ENCODE results near the gene NPB. TPM values are rescaled to one million over a fixed set of nuclear protein-coding genes. Genes with fewer than 3 reads are reported as not detected.

Gene NPB
- total and polyA plus RNA-seq, 2 of the 8 experiments (the other 6 are each of a cell fraction or from before 2014, with no cell fraction given): 1.5 to 2.5 TPM

- Histone ChIP-seq H3K79me1 (ENCODE audit: low read depth, low read length) (peaks cover 3% of the 10 kb centered on the region; the same call in 1 of the 2 replicates), H3K9ac (replicated peaks in 1 of 4; ENCODE audit: extremely low read depth in 1 of 4, low read depth in 3 of 4, low read length in 3 of 4) (no peak overlapping the region), H3K18ac (ENCODE audit: extremely low read depth, low read length) (no peak overlapping the region), H4K5ac (ENCODE audit: insufficient read length, low read depth, low read length) (no peak overlapping the region), H3K36me3 (ENCODE audit: control insufficient read depth in 2 of 4, insufficient read depth in 4 of 4, low read length in 3 of 4) (peaks cover 3 to 22% (median 14%) of the 10 kb centered on the region in 4 experiments; a peak in 7 of 8 replicates), H3K56ac (replicated peaks; ENCODE audit: insufficient read length, low read depth, low read length) (no peak overlapping the region), H3K9me3 (ENCODE audit: insufficient read depth in 2 of 2, low read depth in 1 of 2, low read length in 1 of 2) (no peaks in the 10 kb centered on the region), H3K23me2 (ENCODE audit: low read depth, low read length) (peaks cover 6% of the 10 kb centered on the region; the same call in 1 of the 2 replicates), H2BK120ac (replicated peaks; ENCODE audit: low read depth, low read length) (no peak overlapping the region), H2BK5ac (ENCODE audit: low read depth, low read length) (no peak overlapping the region), H3K4me1 (replicated peaks in 1 of 4; ENCODE audit: control insufficient read depth in 3 of 4, insufficient read depth in 4 of 4, low read length in 3 of 4) (peaks cover 0 to 8% (median 2%) of the 10 kb centered on the region in 4 experiments; a peak in 3 of 7 replicates), H4K20me1 (replicated peaks in 1 of 2; ENCODE audit: control insufficient read depth in 1 of 2, insufficient read depth in 2 of 2, low read length in 2 of 2) (peaks cover 2 to 11% of the 10 kb centered on the region in 2 experiments), H2AFZ (ENCODE audit: low read length) (no peak overlapping the region), H3K27me3 (replicated peaks in 1 of 4; ENCODE audit: control insufficient read depth in 3 of 4, extremely low read depth in 1 of 4, insufficient read depth in 3 of 4, low read length in 3 of 4) (peaks cover 0 to 22% (median 14%) of the 10 kb centered on the region in 4 experiments; a peak in 5 of 7 replicates), H3K4ac (replicated peaks; ENCODE audit: insufficient read length, low read depth, low read length) (no peak overlapping the region), H2BK15ac (ENCODE audit: low read length) (no peak overlapping the region), H3K79me2 (ENCODE audit: control insufficient read depth in 1 of 2, insufficient read depth in 2 of 2, low read length in 2 of 2) (no peaks in the 10 kb centered on the region), H3K23ac (ENCODE audit: insufficient read length) (no peak overlapping the region), H2BK12ac (ENCODE audit: low read depth, low read length) (no peak overlapping the region), H3K14ac (ENCODE audit: insufficient read length) (no peak overlapping the region), H3K4me2 (ENCODE audit: insufficient read depth in 1 of 2, low read depth in 2 of 2, low read length in 2 of 2) (no peak overlapping the region), H4K91ac (replicated peaks; ENCODE audit: insufficient read length, low read length) (no peak overlapping the region), H4K8ac (ENCODE audit: extremely low read depth, insufficient read depth, low read length) (no peak overlapping the region), H2BK20ac (ENCODE audit: low read length) (no peak overlapping the region), H3K4me3 (ENCODE audit: extremely low read depth in 1 of 4, insufficient read depth in 2 of 4, low read depth in 3 of 4, low read length in 4 of 4) (no peak overlapping the region), H3K27ac (ENCODE audit: low read depth, low read length) (no peak overlapping the region), H2AK5ac (ENCODE audit: low read depth, low read length) (no peak overlapping the region)
- ChIA-PET POLR2A (ENCODE audit: partially characterized antibody) (interaction anchor here (1.0 to 2.1 kb wide), 2 partner anchors 11 to 24 kb away, joined by 3 to 13 read pairs; partner anchors contain the start of gene PCYT2), CTCF (ENCODE audit: partially characterized antibody) (interaction anchor here (0.8 kb wide), 1 partner anchor 29 kb away, joined by 3 read pairs; no protein-coding TSS in a partner anchor)
- 95% methylated on average over 22 of the region's 22 CpGs; no CpG with 5 or more reads in 1 of the 2 experiments for WGBS, 2 experiments (ENCODE audit: extremely low coverage in 1 of 2, insufficient coverage in 1 of 2, insufficient read length in 1 of 2, insufficient replicate concordance in 2 of 2, low coverage in 1 of 2, low lambda C conversion rate in 2 of 2, missing lambda C conversion rate in 1 of 2)
- DNase-seq (ENCODE audit: low read depth in 1 of 2, low spot score in 2 of 2): no peak
- FAIRE-seq: no peak
- TF ChIP-seq ATF2 (IDR thresholded peaks at IDR 0.05; ENCODE audit: low read length) (no peak), RBBP5 (IDR thresholded peaks at IDR 0.05; ENCODE audit: borderline replicate concordance, low read depth, low read length) (no peak), GTF2F1 (IDR thresholded peaks at IDR 0.05; ENCODE audit: borderline replicate concordance, low read depth, low read length) (no peak), SIX5 (IDR thresholded peaks at IDR 0.05; ENCODE audit: low read depth, low read length) (no peak), MAX (IDR thresholded peaks at IDR 0.05) (no peak), SUZ12 (IDR thresholded peaks at IDR 0.05; ENCODE audit: low read length) (no peak), TBP (IDR thresholded peaks at IDR 0.05; ENCODE audit: low read depth, low read length) (no peak), USF2 (IDR thresholded peaks at IDR 0.05; ENCODE audit: low read length) (no peak), SP2 (IDR thresholded peaks at IDR 0.05; ENCODE audit: low read length) (no peak), CHD2 (IDR thresholded peaks at IDR 0.05; ENCODE audit: low read length) (no peak)
These were observed 2.4 kb upstream of the NPB start for GRCh38 chr17:81899514-81900166.
